Measurements from ENCODE around the gene PHF12.

DNA sequence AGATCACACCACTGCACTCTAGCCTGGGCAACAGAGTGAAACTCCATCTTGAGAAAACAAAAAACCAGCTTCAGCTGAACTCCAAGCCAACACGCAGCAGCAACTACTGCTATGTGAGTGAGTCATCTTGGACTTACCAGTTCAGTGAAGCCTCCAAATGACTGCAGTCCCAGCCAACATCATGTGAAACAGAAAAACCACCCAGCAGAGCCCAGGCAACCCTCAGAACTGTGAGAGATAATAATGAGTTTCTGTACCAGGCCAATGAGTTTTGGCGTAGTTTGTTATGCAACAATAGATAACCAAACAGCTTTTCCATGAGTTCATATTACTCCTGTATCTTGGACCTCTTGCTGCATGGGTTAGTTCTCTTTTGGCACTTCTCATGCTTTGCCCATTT is 23.3 kb downstream of the PHF12 start:
- TF ChIP-seq YY1 (IDR thresholded peaks at IDR 0.05; ENCODE audit: insufficient read depth, insufficient read length) = no peak
- no peak for TF ChIP-seq SUZ12 (IDR thresholded peaks at IDR 0.05; ENCODE audit: extremely low read depth, insufficient read depth, insufficient read length)
- no peak for TF ChIP-seq ZNF274 (IDR thresholded peaks at IDR 0.05; ENCODE audit: low read depth, low read length)
